Esophagus (tissue), 2 donors: ENCODE measurements around the gene NCR3LG1. TPM values are rescaled to one million over a fixed set of nuclear protein-coding genes. Genes with fewer than 3 reads are reported as not detected.
A peak's percentile ranks its signal among the peaks of the same experiment; 100 is the strongest.

Experiments used
- H3K27ac ChIP-seq, 2 donors: one replicate each; pipeline ENCODE4 v1.5.1; 2013; ENCODE audit warnings: low read depth in 2 of 2, mild to moderate bottlenecking in 2 of 2, inconsistent platforms in 1 of 2, low read length in 1 of 2, moderate library complexity in 1 of 2
- H3K27me3 ChIP-seq, 2 donors: one replicate each; pipeline ENCODE4 v1.6.1; 2013; ENCODE audit warnings: low read length in 2 of 2, control low read depth in 1 of 2, mild to moderate bottlenecking in 1 of 2; ENCODE audit not compliant: insufficient read depth in 2 of 2, control insufficient read depth in 1 of 2
- H3K36me3 ChIP-seq, 2 donors: one replicate each; pipeline ENCODE4 v1.6.1; 2013; ENCODE audit warnings: low read length in 1 of 2; ENCODE audit not compliant: control insufficient read depth in 2 of 2, insufficient read depth in 2 of 2
- H3K4me1 ChIP-seq, 2 donors: one replicate each; pipeline ENCODE4 v1.6.1; 2013; ENCODE audit warnings: low read length in 1 of 2; ENCODE audit not compliant: control insufficient read depth in 2 of 2, insufficient read depth in 2 of 2
- H3K4me3 ChIP-seq, 2 donors: one replicate each; pipeline ENCODE4 v1.5.1; 2013; ENCODE audit warnings: low read length in 2 of 2, mild to moderate bottlenecking in 2 of 2, low read depth in 1 of 2, moderate library complexity in 1 of 2
- H3K9me3 ChIP-seq, 2 donors: one replicate each; pipeline ENCODE4 v1.6.1; 2013; ENCODE audit warnings: mild to moderate bottlenecking in 2 of 2, low read depth in 1 of 2, low read length in 1 of 2, moderate library complexity in 1 of 2; ENCODE audit not compliant: control insufficient read depth in 2 of 2, insufficient read depth in 1 of 2
- WGBS, 2 donors: extraction: QIAGEN DNeasy Blood & Tissue Kit; methylation state at CpG; one replicate each; pipeline ENCODE4 v1.1.7; 2013; 5-methylcytosine and 5-hydroxymethylcytosine counted together
- polyA plus RNA-seq, 2 donors: library from polyadenylated mRNA; stranded (reverse); fragments of 200-250 nt; gene quantifications; one replicate each; pipeline ENCODE4 v1.2.3, GENCODE V29; 2013
- donor health status: healthy with polysubstance abuse.
- donor health status: Bipolar disorder and iron deficiency.

Gene NCR3LG1
- polyA plus RNA-seq, 2 donors: 0.71 TPM

GRCh38 chr11:17369684-17370243, 18.2 kb downstream of the NCR3LG1 start:
- H3K36me3 ChIP-seq: peaks cover 3 to 21% of the 10 kb centered on the region in 2 donors
- WGBS, 2 donors: 79 to 80% methylated on average over 2 of the region's 2 CpGs

GRCh38 chr11:17371614-17372013, 20.0 kb downstream of the NCR3LG1 start:
- WGBS, 2 donors: 59 to 66% methylated on average over 3 of the region's 3 CpGs
- no peaks in the 10 kb centered on the region for H3K27me3 ChIP-seq
- no peak overlapping the region for H3K4me3 ChIP-seq
- peaks cover 3 to 21% of the 10 kb centered on the region in 2 donors for H3K36me3 ChIP-seq
- H3K4me1 ChIP-seq: peaks cover 0 to 3% of the 10 kb centered on the region in 2 donors
- H3K27ac ChIP-seq: no peak overlapping the region
- H3K9me3 ChIP-seq: peaks cover 7 to 37% of the 10 kb centered on the region in 2 donors

More at GRCh38 chr11:17369684-17370243, 18.2 kb downstream of the NCR3LG1 start:
- no peak overlapping the region for H3K4me3 ChIP-seq
- H3K9me3 ChIP-seq: peaks cover 7 to 37% of the 10 kb centered on the region in 2 donors
- no peaks in the 10 kb centered on the region for H3K27me3 ChIP-seq
- no peak overlapping the region for H3K27ac ChIP-seq
- H3K4me1 ChIP-seq: peaks cover 0 to 3% of the 10 kb centered on the region in 2 donors

DNA sequence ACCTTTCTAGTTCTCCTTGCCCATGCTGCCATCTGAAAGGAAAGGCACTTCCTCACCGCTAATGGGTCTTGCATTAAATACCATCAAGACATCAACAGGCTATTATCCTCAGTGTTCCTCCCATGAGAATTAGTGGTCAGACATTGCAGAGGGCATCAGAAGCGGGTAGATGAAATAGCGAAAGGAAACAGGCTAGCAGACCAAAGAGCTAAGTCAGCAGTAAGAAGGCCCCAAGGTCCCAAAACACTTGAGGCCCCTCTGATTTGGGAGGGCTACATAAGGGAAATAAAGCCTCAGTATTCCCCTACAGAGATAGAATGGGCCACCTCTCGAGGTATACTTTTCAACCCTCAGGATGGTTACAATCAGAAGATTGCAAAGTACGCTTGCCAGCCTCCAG, 23.9 kb downstream of the NCR3LG1 start:
- H3K9me3 ChIP-seq: peaks cover 7 to 19% of the 10 kb centered on the region in 2 donors
- H3K27me3 ChIP-seq: no peaks in the 10 kb centered on the region
- WGBS, 2 donors: 89 to 96% methylated on average over 5 of the region's 5 CpGs
- no peak overlapping the region for H3K27ac ChIP-seq
- H3K36me3 ChIP-seq: peaks cover 0 to 6% of the 10 kb centered on the region in 2 donors
- no peak overlapping the region for H3K4me3 ChIP-seq
- no peaks in the 10 kb centered on the region for H3K4me1 ChIP-seq

GRCh38 chr11:17376493-17376892, 24.9 kb downstream of the NCR3LG1 start:
- H3K9me3 ChIP-seq: peaks cover 7 to 17% of the 10 kb centered on the region in 2 donors
- H3K4me1 ChIP-seq: no peaks in the 10 kb centered on the region
- no peaks in the 10 kb centered on the region for H3K27me3 ChIP-seq
- no peak overlapping the region for H3K27ac ChIP-seq
- WGBS, 2 donors: 64 to 73% methylated on average over 3 of the region's 3 CpGs
- H3K4me3 ChIP-seq: no peak overlapping the region
- peaks cover 0 to 6% of the 10 kb centered on the region in 2 donors for H3K36me3 ChIP-seq

- Histone ChIP-seq H3K36me3 (no peaks in the 10 kb centered on the region), H3K4me3 (no peak overlapping the region), H3K9me3 (peaks cover 0 to 3% of the 10 kb centered on the region in 2 donors), H3K27ac (peak overlapping the region; percentile 46 to 72), H3K4me1 (peaks cover 0 to 2% of the 10 kb centered on the region in 2 donors), H3K27me3 (no peaks in the 10 kb centered on the region)
- 49 to 57% methylated on average over 2 of the region's 2 CpGs for WGBS, 2 donors
These were observed 27.1 kb downstream of the NCR3LG1 start for GRCh38 chr11:17378655-17379054.

GRCh38 chr11:17379383-17380180, 28.0 kb downstream of the NCR3LG1 start:
- peaks cover 0 to 2% of the 10 kb centered on the region in 2 donors for H3K4me1 ChIP-seq
- H3K9me3 ChIP-seq: no peaks in the 10 kb centered on the region
- 75 to 81% methylated on average over 7 of the region's 7 CpGs for WGBS, 2 donors
- no peak overlapping the region for H3K4me3 ChIP-seq
- no peaks in the 10 kb centered on the region for H3K27me3 ChIP-seq
- no peaks in the 10 kb centered on the region for H3K36me3 ChIP-seq
- H3K27ac ChIP-seq: peak overlapping the region in 1 of 2 donors; percentile 36

- 72 to 77% methylated on average over 4 of the region's 4 CpGs for WGBS, 2 donors
- no peaks in the 10 kb centered on the region for H3K9me3 ChIP-seq
- H3K36me3 ChIP-seq: no peaks in the 10 kb centered on the region
- H3K27me3 ChIP-seq: no peaks in the 10 kb centered on the region
- no peak overlapping the region for H3K27ac ChIP-seq
- no peak overlapping the region for H3K4me3 ChIP-seq
- H3K4me1 ChIP-seq: peaks cover 0 to 2% of the 10 kb centered on the region in 2 donors
These were observed 29.6 kb downstream of the NCR3LG1 start for GRCh38 chr11:17381156-17381555.

GRCh38 chr11:17382046-17382728, 30.6 kb downstream of the NCR3LG1 start:
- Histone ChIP-seq H3K36me3 (no peaks in the 10 kb centered on the region), H3K27me3 (no peaks in the 10 kb centered on the region), H3K27ac (no peak overlapping the region), H3K9me3 (no peaks in the 10 kb centered on the region), H3K4me3 (no peak overlapping the region), H3K4me1 (peaks cover 0 to 2% of the 10 kb centered on the region in 2 donors)
- 73 to 77% methylated on average over 8 of the region's 8 CpGs for WGBS, 2 donors

- Histone ChIP-seq H3K27ac (no peak overlapping the region), H3K27me3 (no peaks in the 10 kb centered on the region), H3K36me3 (no peaks in the 10 kb centered on the region), H3K4me1 (peaks cover 0 to 2% of the 10 kb centered on the region in 2 donors), H3K9me3 (no peaks in the 10 kb centered on the region), H3K4me3 (no peak overlapping the region)
- WGBS, 2 donors: 92 to 96% methylated on average over 1 of the region's 1 CpG
These were observed 31.9 kb downstream of the NCR3LG1 start for GRCh38 chr11:17383461-17383860.
